ENCODE measurements around the gene CCDC73.
"Not testable (repeated sequence)": the region's sequence is repeated elsewhere in the genome, so short reads cannot be mapped to it uniquely, and the experiment has no call there.

The CCDC73 gene

DNA sequence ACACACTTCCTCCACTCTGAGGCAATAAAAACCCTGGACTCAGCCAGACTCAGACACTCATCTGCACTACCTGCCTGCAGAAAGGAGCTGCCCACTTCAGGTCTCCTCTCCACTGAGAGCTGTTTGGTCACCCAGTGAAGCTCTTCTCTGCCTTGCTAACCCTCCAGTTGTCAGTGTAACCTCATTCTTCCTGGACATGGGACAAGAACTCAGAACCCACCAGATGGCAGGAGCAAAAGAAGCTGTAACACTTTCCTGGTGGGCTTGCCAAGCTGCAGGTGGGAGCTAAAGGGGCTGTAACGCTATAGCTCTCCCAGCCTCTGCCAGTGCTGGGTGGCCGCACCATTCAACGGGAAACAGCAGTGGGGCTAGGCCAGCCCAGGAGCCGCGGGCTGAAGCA is 89.7 kb downstream of the CCDC73 start:
- DNase-seq, result peak; percentile 4

DNA sequence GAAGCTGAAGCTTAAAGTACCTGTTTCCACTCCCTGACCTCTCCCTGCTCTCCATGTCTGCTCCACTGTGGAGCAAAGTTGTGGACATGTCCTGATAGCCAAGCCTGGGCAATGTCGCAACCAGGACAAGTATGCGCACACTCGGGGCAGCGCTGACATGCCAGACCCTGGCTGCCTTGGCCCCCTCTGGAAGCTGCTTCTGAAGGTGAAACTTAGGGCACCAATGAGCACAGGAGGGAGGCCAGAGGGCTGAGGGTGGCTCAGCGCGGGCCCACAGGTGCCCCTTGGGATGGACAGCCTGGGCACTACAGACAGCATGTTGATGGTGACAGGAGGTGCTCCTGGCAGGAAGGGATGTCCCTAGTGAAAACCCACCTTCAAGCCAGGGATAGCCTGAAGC is 90.2 kb downstream of the CCDC73 start:
- DNase-seq, result no peak

DNA sequence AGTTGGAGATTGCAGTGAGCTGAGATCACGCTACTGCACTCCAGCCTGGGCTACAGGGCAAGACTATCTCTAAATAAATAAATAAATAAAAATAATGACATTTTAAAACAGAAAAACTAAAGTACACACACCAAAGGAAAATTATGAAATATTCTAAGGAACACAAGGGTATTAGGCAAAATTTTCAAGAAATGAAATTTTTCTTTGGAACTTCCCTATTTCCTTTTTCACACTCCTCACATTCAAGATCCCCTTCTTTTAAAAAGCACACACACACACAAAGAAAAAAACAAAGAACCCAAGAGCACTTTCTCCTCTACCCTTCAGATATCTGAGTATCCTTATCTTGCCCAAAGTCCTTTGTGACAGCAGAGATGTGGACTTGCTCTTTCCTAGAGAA is 92.8 kb downstream of the CCDC73 start:
- no peak for DNase-seq

DNA sequence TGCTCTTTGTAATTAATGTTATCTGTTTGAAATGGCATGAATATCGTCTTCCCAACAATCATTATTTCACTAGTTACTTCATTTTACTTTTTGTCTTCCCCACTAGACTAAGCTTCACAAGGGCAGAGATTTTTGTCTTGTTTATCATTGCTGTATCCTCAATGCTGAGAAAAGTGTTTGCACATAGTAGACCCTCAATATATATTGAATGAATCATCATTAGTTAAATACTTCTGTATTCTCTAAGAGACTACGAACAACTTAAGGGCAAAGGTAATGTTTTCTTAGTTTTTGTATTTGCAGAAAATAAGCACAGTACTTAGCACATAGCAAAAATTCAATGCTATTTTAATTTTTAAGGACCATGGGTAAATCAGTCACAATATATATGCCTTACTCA is 95.9 kb downstream of the CCDC73 start:
- peak; percentile 3 for DNase-seq

DNA sequence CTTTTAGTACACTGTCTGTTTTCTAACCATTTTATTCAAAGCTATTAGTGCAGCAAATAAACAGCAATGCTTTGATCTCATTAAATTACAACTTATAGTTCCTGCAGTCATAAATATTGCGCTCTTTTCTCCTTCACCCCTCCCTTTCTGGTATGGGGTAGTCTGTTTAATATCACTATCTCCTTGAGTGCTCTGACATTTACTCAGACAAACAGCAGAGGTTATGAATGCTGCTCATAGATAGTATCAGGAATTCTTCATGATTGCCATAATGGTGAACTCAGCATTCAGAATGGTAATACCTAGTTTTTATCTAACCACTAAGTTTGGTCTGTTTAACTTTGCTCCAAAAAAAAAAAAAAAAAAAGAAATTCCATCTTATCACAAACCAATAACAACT is 123.4 kb downstream of the CCDC73 start:
- DNase-seq, result no peak

DNA sequence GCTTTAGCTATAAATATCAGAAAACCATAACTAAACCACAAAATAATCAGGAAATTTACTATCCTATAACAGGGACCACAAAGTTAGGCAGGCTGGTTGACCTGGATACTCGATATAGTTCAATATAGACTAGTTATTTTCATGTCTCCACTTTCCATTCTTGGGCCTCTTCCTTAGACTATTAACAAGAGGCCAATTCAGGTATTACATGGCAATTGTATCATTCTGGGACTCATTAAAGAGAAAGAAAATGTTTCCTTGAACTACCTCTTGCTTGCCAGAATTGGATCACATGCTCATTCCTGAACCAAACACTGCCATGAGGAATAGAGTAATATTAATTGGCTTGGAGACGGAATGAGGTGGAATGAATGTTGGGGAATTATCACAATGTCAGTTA is 134.8 kb downstream of the CCDC73 start:
- DNase-seq, result peak; percentile 18

DNA sequence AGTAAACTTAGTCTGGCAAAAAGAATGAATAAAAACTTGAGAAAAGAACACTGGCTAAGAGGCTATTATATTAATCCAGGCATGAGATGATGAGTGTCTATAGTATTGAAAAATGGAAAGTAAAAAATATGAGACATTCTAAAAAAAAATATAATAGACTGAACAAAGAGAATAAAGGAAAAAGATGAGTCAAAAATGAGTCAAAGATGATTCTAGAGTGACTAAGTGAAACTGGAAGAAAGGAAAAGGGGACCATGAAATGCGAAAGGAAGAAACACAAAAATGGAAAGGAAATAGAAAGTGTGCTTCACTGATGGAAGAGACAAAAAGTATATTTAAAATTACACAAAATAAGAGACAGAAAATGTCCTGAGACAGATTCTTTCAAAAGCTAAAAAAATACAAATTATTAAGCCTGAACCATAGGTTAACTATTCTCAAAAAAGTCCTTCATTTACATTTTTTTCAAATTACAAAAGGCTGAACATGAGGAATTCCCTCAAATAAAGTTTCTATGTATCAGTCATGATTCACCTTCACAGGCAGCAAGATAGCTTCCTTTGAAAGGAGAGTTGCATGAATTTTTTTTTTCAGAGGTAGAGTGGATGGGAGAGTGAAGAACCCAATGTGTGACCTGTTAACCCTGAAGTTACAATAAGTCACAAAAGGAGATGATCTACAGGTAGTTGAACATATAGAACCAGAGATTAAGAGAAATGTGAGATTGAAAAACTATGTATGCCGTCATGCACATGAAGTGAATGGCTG is 135.6 kb downstream of the CCDC73 start:
- no peak for DNase-seq

DNA sequence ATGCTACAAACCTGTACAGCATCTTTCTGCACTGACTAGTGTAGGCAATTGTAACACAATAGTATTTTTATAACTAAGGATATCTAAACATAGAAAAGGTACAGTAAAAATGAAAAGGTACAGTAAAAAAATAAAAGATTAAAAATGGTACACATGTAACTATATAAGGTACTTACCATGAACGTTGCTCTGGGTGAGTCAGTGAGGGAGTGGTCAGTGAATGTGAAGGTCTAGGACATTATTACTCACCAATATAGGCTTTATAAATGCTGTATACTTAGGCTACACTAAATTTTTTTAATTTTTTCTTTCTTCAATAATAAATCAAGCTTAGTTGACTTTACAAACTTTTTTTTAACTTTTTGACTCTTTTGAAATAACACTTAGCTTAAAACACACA is 150.9 kb downstream of the CCDC73 start:
- no peak for DNase-seq

DNA sequence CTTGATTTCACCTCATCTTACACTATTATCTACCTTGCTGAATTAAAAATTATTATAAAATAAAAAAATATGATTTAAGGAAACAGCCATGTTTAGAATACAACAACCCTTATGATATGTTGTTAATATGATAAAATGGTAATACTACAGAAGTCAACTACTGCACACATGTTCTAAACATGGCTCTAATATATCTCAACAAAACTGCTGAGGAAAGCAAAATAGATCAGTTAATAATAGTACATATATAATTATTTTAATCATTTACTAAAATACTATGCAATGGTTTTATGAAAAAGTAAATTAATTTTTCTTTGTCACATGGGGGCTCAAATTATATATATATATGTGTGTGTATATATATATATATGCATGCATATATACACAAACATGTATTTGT is 153.1 kb downstream of the CCDC73 start:
- no peak for DNase-seq

DNA sequence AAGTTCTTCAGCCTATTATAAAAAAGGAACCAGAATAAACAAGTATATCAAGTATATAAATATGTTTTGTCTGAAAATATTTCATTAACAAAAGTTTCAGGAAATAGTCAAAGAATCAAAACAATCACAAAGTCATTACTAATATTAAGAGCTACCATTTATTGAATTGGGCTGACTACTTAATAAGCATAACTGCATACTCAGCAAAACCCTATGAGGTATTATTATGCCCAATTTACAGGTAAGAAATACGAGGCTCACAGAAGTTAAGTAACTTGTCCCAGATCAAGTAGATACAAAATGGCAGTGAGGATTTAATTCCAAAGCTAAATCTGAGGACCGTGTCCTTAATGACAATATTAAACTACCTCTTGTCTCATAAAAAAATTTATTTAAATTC is 158.6 kb downstream of the CCDC73 start:
- no peak for DNase-seq

DNA sequence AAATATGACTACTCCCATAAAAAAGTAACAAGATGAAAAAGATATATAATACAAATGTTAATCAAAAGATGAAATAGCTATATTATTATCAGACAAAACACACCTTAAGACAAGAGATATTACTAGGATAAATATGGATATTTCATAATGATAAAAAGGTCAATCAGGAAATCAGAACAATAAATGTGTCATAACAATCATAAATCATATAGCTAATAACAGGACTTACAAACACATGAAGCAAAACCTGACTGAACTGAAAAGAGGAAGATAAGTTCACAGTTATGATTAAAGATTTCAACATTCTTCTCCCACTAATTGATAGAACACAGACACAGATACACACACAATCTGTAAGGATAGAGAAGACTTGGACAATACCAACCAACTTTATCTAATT is 163.6 kb downstream of the CCDC73 start:
- no peak for DNase-seq

DNA sequence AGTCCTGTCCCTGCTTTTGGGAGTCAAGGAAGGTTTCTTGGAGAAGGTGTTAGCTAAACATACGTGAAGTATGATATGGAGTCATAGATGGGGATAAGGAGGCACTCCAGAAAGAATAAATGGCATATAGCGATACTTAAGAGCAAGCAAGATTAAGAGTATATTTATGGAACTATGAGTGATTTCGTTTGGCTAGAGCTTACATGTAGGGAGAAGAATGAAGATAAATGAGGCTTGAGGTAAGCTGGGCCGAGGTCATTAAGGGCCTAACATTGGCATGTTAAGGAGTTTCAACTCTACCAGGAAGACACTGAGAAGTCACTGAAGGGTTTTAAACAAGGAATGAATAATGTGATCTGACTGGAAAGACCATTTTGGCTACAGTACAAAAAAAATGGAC is 177.6 kb downstream of the CCDC73 start:
- DNase-seq, result no peak

DNA sequence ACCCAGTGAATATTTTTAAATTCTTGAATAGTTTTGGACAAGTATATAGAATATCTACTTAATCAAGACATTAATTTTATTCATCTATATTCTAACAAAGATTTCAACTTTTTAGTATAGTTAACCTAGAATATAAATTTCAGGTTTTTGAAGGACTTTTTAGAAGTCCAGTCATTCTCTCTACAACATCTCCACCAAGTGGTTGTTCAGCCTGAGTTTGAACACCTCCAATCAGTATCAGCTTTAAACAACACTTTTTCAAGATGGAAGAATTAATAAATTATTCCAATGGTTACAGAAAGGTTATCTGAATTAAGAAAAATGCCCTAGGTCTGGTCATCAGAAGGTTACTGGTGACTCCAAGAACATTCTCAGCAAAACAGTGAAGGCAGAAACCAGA is 179.0 kb downstream of the CCDC73 start:
- peak; percentile 13 for DNase-seq

DNA sequence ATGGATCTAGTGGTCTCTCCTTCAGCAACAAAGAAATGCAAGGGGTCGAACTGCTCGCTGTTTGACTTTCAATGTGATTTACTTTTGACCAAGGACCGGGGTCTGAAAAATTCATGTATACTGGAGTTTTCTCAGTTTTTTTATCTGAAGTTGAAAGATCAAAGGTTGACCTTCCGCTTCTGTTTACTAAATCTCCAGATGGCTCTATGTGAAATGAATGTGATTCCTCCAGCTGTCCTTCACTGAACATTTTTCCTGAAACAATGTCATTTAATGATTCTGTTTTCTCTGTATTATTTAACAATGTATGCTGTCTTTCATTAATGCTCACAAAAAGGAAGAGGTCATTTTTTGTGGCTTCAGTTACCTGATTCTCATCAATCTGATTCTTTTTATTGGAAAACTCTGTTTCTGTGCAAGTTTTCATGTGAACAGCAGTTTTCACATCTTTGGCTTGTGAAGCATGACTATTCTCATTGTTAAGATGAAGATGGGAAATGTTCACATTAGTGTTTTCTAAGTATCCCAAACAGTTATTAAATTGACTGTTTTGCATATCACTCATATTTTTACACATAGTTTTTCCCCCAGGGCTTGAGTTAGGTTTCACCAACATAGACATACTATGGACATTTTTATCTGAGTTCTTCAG is 180.8 kb downstream of the CCDC73 start:
- DNase-seq, result peak; percentile 32

DNA sequence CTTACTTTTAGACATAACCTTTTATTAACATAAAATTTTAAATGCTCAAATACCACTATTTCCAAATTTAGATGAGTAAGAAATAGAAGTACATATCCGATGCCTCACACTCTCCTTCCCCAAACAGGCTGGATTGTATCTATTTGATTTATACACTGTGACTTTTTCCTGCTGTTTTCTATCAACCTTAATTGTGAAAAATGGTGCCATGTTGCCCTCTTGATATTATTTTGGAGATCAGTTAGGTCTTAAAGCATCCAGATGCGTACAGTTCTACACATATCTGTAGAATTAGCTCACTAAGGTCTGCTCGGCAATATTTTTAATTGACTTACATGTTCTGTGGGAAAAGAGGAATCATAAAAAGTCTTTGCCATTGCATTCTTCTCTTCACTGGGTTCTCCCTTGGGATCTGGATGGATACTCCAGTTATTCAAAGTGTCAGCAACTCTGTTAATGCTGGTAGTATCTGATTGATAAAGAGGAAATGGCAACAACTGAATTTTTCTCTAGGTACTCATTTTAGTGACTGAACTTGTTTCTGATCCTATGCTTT is 183.6 kb downstream of the CCDC73 start:
- DNase-seq, result no peak

DNA sequence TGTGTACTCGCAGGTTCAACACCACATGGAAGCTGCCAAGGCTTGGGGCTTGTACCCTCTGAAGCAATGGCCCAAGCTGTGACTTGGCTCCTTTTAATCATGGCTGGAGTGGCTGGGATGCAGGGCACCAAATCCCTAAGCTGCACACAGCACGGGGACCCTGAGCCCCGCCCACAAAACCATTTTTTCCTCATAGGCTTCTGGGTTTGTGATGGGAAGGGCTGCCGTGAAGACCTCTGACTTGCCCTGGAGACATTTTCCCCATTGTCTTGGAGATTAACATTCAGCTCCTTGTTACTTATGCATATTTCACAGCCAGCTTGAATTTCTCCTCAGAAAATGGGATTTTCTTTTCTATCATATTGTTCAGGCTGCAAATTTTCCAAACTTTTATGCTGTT is 185.6 kb downstream of the CCDC73 start:
- DNase-seq, result not testable (repeated sequence)

DNA sequence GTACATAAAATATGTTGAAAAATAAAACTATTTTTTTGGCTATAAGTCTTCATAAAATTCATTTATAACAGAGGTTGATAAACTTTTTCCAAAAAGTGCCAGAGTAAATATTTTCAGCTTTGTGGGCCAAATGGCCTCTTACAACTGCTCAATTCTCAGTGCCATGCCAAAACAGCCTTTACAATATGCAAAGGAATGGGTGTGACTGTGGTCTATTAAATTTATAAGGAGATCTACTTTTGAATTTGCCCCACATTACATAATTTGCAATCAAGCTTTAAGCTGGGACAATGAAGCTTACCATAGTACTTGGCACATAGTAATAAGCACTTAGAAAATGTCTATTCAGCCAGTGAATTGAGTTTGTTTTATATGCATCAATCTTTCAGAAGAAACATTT is 188.2 kb downstream of the CCDC73 start:
- no peak for DNase-seq

DNA sequence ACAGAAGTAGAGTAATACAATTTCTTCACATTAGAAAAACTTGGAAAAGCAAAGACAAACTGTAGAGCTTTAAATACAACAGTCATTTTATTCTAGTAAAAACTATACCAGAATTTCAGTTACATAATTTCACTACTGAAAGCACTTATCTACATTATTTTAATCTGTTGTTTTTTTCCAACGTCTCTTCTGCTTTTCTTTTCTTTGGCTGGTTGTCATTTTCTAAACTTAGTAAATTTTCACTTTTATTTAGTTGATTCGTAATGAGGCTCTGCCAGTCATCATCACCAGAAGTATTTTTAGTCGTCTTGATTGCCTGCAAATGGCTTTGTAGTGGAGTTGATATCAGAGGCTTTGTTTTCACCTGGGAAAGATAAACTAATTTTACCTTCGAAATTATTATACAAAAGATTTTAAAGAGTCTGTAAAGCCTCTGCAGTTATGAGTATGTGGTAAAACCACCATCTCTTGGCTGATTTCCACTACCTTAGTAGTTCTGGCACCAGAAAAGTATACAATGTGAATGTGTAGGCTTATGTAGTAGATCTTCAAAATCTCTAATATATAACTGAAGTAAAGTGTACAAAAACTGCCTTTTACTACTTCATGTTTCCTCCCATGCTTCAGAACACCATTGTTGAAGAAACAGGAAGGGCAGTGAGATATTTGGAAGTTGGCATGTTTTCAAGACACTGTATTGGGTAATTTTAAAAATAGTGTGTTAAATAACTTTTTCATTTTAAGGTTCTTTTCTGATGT is 191.6 kb downstream of the CCDC73 start:
- no peak for DNase-seq

DNA sequence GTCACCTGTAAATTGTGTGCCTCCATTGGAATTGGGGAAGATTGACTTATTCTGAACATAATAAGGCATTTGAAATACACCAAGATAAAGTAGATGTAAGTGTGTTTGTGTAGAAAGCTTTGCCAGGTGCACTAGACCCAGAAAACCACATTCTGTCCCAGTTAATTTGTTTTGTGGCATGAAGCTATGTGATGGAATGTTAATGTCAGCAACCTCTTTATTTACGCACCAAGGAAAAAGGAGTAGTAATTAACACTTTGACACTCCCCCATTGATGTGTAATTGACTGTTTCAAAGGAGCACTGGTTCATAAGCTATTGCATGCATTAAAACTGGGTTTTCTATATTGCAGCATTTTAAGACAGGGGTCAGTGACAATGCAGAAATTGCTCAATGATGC is 196.5 kb downstream of the CCDC73 start:
- no peak for DNase-seq

DNA sequence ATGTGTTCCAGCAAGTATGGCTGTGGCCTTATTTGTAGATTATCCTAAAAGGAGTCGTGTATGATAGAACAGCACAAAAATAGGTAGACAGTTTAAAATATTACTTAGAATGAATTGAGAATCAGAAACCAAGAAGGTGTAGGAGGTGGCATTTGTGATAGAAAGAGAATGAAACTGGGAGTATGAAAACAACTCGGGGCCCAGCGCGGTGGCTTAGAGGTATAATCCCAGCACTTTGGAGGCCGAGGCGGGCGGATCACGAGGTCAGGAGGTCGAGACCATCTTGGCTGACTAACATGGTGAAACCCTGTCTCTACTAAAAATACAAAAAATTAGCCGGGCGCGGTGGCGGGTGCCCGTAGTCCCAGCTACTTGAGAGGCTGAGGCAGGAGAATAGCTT is 198.3 kb downstream of the CCDC73 start:
- not testable (repeated sequence) for DNase-seq

DNA sequence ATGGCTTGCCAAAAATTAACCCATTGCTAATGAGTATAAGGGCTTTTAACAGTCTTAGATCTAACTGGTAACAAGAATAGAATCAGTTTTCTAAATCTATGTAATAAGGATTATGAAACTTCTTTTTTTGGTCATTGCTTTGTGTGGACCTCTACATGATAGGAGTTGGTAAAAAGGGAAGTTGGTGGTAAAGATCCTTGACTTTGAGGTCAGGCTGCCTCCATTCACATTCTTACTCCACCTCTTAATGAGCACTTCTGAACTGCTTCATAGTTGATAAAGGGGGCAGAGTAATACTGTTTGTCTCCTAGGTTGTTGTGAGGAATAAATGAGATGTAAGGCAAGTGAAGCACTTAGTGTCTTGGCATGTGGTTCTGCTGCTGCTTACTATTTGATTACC is 200.2 kb downstream of the CCDC73 start:
- DNase-seq, result no peak

DNA sequence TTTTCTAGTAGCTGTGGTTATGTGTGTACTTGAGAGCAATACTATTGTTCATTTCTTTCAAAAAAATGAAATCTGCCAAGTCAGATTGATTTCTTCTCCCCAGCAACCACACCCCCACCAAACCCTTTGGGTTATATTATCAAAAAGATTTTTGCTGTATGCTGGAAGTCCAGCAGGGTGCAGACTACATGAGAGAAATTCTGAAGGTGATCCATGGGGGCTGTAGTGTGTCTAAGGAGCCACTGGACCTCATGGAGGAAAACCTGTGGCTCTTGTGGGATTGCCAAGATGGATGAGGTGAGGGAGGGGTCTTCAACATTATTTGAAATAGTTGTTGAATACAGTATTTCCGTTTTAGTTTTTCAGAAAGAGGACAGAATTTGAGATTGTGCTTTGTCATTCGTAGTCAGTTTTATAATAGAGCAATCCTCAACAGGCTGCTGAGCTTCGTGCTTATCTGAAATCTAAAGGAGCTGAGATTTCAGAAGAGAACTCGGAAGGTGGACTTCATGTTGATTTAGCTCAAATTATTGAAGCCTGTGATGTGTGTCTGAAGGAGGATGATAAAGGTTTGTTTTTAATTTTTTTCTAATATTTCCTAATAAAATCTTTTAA is 207.8 kb downstream of the CCDC73 start:
- DNase-seq, result peak; percentile 25

DNA sequence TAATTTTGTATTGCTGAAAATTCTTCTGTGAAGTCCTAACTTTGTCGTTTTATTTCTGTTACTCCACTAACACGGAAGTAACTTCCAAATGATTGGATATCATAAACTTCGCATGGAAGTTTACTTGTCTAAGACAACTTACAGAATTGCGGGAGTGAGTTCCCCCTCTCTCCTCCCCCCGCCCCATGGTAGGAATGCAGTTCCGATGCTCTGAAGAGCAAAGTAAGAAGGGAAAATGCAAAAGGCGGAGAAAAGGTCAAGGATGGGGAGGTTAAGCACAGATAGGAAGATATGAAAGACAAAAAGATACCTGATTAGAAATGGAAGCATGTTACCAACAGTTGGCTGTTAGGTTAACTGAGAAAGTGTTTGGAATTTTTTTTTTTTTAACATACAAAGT is 209.5 kb downstream of the CCDC73 start:
- no peak for DNase-seq
